Left kidney (tissue), 8 donors: ENCODE data around the gene FETUB. TPM values are rescaled to one million over a fixed set of nuclear protein-coding genes. Genes with fewer than 3 reads are reported as not detected.

Experiments
- DNase-seq: peaks from one replicate; pipeline ENCODE4 v3.0.0-alpha.2; 2013
- long read RNA-seq, 8 donors: transcript quantifications; one replicate each; lab custom pipeline, GENCODE V29; 2026
- polyA plus RNA-seq: library from polyadenylated mRNA; unstranded; fragments of 120-200 nt; gene quantifications from one replicate; pipeline ENCODE4 v1.2.1, GENCODE V29; 2013; ENCODE audit not compliant: insufficient read length

The FETUB gene, protein sequence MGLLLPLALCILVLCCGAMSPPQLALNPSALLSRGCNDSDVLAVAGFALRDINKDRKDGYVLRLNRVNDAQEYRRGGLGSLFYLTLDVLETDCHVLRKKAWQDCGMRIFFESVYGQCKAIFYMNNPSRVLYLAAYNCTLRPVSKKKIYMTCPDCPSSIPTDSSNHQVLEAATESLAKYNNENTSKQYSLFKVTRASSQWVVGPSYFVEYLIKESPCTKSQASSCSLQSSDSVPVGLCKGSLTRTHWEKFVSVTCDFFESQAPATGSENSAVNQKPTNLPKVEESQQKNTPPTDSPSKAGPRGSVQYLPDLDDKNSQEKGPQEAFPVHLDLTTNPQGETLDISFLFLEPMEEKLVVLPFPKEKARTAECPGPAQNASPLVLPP
- 0.28 TPM for polyA plus RNA-seq
- long read RNA-seq, donor 1, partial matches to known transcripts: 0 of 6 reads
- long read RNA-seq, donor 1, other reads (novel, unspliced or antisense): 6 of 6 reads
- long read RNA-seq, donor 2: 0 reads
- long read RNA-seq, donor 3, partial matches to known transcripts: 5 of 5 reads
- long read RNA-seq, donor 3, other reads (novel, unspliced or antisense): 0 of 5 reads
- long read RNA-seq, donor 4: 0 reads
- long read RNA-seq, donor 5: 0 reads
- long read RNA-seq, donor 6, partial matches to known transcripts: 0 of 5 reads
- long read RNA-seq, donor 6, other reads (novel, unspliced or antisense): 5 of 5 reads
- long read RNA-seq, donor 7, partial matches to known transcripts: 8 of 8 reads
- long read RNA-seq, donor 7, other reads (novel, unspliced or antisense): 0 of 8 reads
- long read RNA-seq, donor 8: 0 reads

GRCh38 chr3:186639778-186640472 lies at the start of gene FETUB:
TSS of gene FETUB (plus strand) at chr3:186640399. CDS start at chr3:186640461, 62 bp downstream.
- no peak for DNase-seq

DNA sequence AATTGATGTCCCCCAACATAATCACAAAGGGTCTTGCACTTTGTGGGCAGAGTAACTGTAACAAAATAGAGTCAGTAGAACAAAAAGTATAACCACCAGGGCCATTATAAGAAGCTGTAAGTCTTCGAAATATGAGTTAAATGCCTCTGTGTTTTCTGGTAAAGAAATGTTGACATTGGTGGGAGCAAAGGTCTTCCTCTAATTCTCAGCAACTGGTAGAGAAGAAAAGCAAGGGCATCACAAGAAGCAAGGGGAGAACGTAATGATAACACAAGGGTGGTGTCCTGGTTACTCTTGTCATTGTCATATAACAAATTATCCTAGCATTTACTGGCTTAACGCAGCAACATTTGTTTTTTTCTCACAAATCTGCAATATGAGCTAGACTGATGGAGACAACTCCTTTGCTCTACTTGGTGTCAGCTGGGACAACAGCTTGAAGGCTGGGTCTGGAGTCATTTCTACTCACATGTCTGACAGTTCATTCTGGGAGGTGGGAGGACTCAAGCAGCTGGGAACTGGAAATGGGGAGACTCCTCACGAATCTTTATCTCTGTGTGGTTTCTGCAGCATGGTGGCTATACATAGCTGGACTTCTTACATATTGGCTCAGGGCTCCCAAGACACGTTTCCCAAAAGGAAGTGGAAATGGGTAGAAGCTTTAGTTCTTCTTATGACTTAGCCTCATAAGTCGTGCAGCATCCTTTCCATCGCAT lies 49.5 kb upstream of the FETUB start:
- DNase-seq: no peak

- DNase-seq: no peak
Observed at GRCh38 chr3:186592682-186593081, 47.5 kb upstream of the FETUB start.

DNA sequence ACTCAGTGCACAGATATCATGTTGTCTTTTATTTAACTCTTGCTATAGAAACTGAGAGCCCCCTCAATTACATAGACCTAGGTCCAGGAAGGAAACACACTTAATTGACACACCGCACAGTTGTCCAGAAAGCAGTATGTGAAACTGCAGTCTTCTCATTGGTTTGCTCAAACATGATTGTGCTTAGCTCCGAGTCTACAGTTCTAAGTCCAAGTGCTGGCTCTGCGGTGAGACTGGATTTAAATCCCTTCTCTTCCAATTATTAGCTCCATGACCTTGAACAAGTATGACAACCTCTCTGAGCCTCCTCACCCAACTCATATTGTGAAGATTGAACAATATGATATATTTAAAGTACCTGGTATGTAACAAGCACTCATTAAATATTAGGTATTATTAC lies 46.3 kb upstream of the FETUB start:
- no peak for DNase-seq

DNA sequence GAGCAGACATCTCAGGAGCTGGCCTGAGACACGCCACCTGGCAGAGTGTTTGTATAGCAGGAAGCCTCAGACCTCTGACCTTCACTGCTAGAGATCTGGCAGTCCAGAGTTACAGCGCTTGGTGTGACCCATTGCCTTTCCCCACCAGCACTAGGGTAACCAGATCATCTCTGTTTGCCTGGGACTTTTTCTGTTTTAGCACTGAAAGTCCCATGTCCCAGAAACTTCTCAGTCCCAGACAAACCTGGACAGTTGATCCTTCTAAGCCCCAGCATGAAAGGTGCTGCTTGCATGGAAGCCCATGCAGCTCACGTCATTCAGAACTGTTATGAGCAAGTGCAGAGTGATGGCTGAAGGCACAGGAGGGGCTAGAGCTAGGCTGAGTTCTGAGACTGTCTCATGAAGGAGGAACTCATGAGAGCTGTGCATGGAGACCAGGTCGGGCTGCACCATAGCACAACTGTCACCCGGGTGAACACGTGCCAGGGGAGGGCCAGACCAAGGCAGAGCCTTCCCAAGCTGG lies 45.5 kb upstream of the FETUB start:
- DNase-seq: no peak

DNA sequence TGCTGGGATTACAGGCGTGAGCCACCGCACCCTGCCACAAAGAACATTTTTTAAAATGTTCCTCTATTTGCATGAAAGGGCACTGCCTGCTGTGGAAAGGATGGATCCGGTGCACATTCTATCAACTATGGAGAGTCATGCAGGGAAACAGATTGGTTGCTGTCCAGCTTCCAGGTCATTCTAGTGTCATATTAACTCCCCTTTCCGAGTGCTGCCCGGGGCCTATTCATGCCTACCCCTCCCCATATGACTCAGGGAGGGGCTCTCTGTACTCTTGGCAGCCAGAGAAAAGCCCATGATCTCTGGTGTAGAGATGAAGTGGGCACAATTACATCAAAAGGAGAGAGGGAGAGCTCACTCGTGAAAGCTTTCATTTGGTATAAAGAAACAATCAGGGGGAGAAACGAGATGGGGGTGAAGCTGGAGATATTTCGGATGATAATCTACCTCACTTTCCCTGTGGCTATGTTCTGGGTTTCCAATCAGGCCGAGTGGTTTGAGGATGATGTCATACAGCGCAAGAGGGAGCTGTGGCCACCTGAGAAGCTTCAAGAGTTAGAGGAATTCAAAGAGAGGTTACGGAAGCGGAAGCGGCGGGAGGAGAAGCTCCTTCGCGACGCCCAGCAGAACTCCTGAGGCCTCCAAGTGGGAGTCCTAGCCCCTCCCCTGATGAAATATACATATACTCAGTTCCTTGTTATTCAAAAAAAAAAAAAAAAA lies 43.5 kb upstream of the FETUB start:
- DNase-seq: no peak

DNA sequence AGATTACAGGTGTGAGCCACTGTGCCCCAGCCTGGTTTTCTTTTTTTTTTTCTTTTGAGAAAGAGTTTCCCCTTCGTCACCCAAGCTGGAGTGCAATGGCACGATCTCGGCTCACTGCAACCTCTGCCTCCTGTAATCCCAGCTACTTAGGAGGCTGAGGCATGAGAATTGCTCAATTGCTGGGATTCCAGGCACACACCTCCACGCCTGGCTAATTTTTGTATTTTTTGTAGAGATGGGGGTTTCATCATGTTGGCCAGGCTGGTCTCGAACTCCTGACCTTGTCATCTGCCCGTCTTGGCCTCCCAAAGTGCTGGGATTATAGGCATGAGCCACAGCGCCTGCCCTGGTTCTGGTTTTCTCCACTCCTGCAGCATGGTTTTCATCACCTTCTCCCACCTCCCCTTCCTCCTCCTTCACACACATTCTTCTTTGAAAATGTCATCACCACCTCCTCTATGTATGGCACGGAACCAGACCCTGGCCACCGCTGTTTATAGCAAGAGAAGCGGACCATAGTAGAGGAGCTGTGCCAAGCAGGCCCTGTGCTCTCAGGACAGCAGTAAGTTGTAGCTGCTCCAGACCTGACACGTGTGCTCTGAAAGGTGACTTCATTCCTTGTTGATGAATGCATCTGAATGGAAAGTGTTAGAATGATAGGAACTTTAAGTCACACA lies 42.0 kb upstream of the FETUB start:
- DNase-seq: no peak

DNA sequence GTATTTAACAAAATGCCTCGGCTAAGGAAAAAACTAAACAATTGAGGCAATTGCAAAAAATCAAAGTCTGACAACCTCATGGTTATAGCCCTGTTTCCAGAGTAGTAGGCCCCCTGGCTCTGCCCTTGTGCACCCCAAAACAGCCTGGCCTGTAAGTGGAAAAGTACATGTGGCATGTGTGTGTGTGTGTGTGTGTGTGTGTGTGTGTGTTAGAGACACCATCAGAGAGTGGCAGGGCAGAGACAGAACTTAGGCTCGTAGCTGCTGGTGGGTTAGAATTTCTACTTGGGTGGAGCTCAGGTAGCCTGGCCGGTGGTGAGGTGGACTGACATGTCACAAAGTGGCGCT lies 41.4 kb upstream of the FETUB start:
- DNase-seq: no peak

- DNase-seq: no peak
Observed at GRCh38 chr3:186599142-186599784, 40.9 kb upstream of the FETUB start.

GRCh38 chr3:186599785-186600166 lies 40.4 kb upstream of the FETUB start:
- no peak for DNase-seq

DNA sequence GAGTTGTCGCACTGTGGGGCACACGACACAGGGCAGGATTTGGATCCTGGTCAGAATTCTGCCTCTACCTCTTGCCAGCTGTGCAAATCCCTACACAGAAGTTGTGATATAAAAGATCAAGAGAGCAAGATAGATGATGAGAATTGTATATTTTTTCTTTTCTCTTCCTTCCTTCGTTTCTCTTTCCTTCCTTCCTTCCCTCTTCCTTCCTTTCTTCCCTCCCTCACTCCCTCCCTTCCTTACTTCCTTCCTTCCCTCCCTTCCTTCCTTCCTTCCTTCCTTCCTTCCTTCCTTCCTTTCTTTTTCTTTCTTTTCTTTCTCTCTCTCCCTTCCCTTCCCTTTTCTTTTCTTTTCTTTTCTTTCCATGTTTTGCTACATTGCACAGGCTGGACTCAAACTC lies 39.3 kb upstream of the FETUB start:
- no peak for DNase-seq

- no peak for DNase-seq
Observed at GRCh38 chr3:186603159-186603558, 37.0 kb upstream of the FETUB start.

DNA sequence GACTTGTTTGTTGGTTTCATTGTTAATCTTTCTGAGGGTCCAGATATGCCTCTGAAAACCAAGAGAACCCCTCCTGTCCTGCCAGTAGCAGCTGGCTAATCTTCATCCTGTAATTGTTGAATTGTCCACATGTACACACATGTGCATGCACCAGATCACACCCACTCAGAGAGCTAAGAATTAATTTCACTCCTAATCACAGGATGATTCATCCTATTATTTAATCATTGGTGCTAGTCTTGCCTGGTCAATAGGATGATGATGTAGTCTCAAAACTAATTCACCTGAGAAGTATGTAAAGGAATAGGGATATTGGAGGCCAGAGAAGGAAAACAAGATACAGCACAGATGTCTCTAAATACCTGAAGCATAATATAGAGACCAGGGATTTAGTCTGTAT lies 35.1 kb upstream of the FETUB start:
- no peak for DNase-seq

GRCh38 chr3:186605561-186606545 lies 34.3 kb upstream of the FETUB start:
- no peak for DNase-seq

DNA sequence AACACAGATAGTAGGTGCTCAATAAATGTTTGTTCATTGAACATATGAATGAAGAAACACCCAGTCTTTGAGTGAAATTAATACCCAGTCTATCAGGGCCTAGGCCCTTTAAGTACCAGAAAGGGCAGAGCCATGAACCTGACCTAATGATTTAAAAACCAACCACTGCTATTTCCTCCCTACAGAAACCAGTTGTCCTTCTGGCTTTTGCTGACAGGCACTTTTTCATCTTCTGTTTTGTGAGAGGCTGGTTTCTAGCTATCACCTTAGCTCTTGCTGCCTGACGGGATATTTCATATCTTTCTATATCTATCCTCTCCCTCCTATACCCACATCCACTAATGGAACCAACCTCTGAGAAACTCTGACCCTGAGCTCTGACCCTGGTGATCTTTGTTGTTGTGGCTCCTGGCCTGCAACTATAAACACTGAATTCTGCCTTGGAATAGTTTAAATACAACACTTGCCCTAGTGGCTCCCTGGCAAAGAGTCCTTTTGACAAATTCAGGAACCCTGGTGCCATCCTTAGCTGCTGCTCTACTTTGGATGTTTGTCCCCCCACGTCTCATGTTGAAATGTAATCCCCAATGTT lies 31.5 kb upstream of the FETUB start:
- no peak for DNase-seq

GRCh38 chr3:186609247-186609868 lies 30.8 kb upstream of the FETUB start:
- DNase-seq: no peak

- DNase-seq: no peak
Observed at GRCh38 chr3:186612065-186612464, 28.1 kb upstream of the FETUB start.
